Left ventricle myocardium inferior (tissue), 1 donor: ENCODE measurements around the gene TRAFD1. TPM values are rescaled to one million over a fixed set of nuclear protein-coding genes. Genes with fewer than 3 reads are reported as not detected.
A peak's percentile ranks its signal among the peaks of the same experiment; 100 is the strongest.

Source experiments
- DNase-seq: peaks from one replicate; pipeline ENCODE4 v3.0.0-alpha.2; 2020
- H3K27ac ChIP-seq: fragments of 200-600 bp; replicated peaks from 2 replicates; pipeline ENCODE4 v1.8.0; 2021
- H3K27me3 ChIP-seq: fragments of 200-600 bp; 2 replicates; pipeline ENCODE4 v1.8.0; 2021; ENCODE audit warnings: low read depth
- H3K36me3 ChIP-seq: fragments of 200-600 bp; 2 replicates; pipeline ENCODE4 v1.8.0; 2021
- H3K4me1 ChIP-seq: fragments of 200-600 bp; 2 replicates; pipeline ENCODE4 v1.8.0; 2021
- H3K4me3 ChIP-seq: fragments of 200-600 bp; 2 replicates; pipeline ENCODE4 v1.8.0; 2021; ENCODE audit warnings: mild to moderate bottlenecking, moderate library complexity
- H3K9me3 ChIP-seq: fragments of 200-600 bp; replicated peaks from 2 replicates; pipeline ENCODE4 v1.8.0; 2021
- CTCF ChIP-seq: fragments of 200-600 bp; IDR thresholded peaks from 2 replicates; pipeline ENCODE4 v1.8.0; 2021; ENCODE audit warnings: antibody characterized with exemption, mild to moderate bottlenecking, borderline replicate concordance
- intact Hi-C: fragments of 100-400 bp; cut with micrococcal nuclease; formaldehyde crosslinking; loops from one replicate; pipeline ENCODE4 v1.11.0; 2022
- total RNA-seq: library from RNA; stranded (reverse); fragmentation: NEBNext Ultra II Directional; extraction: Animal tissue kit (Norgen Biotek cat#: 25700); gene quantifications from one replicate; pipeline ENCODE4 v1.2.1, GENCODE V29; 2021
- donor health status: DM: no; HTN: yes; CAD: no; lungs with severe emphysema.

Gene TRAFD1
- total RNA-seq, 1 donor from 2014 or later, result 19.8 TPM

- DNase-seq, result no peak
- H3K36me3 ChIP-seq, result peaks cover 24% of the 10 kb centered on the region
These were observed 6.3 kb downstream of the TRAFD1 start for GRCh38 chr12:112131686-112132085.

GRCh38 chr12:112133418-112133817 is 8.1 kb downstream of the TRAFD1 start:
- H3K36me3 ChIP-seq, result peaks cover 41% of the 10 kb centered on the region
- DNase-seq, result no peak
- H3K27me3 ChIP-seq, result no peaks in the 10 kb centered on the region
- no peak overlapping the region for H3K27ac ChIP-seq
- no peak for TF ChIP-seq CTCF
- H3K4me1 ChIP-seq, result peaks cover 51% of the 10 kb centered on the region
- no peak overlapping the region for H3K4me3 ChIP-seq
- intact Hi-C loops, result no loop called here
- no peaks in the 10 kb centered on the region for H3K9me3 ChIP-seq

More at GRCh38 chr12:112131686-112132085, 6.3 kb downstream of the TRAFD1 start:
- Histone ChIP-seq H3K4me1 (peaks cover 68% of the 10 kb centered on the region), H3K27me3 (no peaks in the 10 kb centered on the region), H3K27ac (peak overlapping the region; percentile 66), H3K4me3 (no peak overlapping the region), H3K9me3 (no peaks in the 10 kb centered on the region)
- no peak for TF ChIP-seq CTCF
- intact Hi-C loops, result no loop called here

GRCh38 chr12:112134731-112135130 is 9.4 kb downstream of the TRAFD1 start:
- intact Hi-C loops, result no loop called here
- no peak for DNase-seq
- Histone ChIP-seq H3K36me3 (peaks cover 54% of the 10 kb centered on the region), H3K9me3 (no peaks in the 10 kb centered on the region), H3K27ac (no peak overlapping the region), H3K4me1 (peaks cover 38% of the 10 kb centered on the region), H3K27me3 (no peaks in the 10 kb centered on the region), H3K4me3 (no peak overlapping the region)
- no peak for TF ChIP-seq CTCF

- no peak for TF ChIP-seq CTCF
These were observed 15.4 kb downstream of the TRAFD1 start for GRCh38 chr12:112140728-112141127.

GRCh38 chr12:112146123-112146522 is 20.8 kb downstream of the TRAFD1 start:
- H3K27ac ChIP-seq, result no peak overlapping the region
- intact Hi-C loops, result no loop called here

More at GRCh38 chr12:112140728-112141127, 15.4 kb downstream of the TRAFD1 start:
- intact Hi-C loops, result no loop called here
- Histone ChIP-seq H3K36me3 (peaks cover 100% of the 10 kb centered on the region), H3K4me1 (no peaks in the 10 kb centered on the region), H3K9me3 (no peaks in the 10 kb centered on the region), H3K4me3 (no peak overlapping the region), H3K27ac (no peak overlapping the region), H3K27me3 (no peaks in the 10 kb centered on the region)
- no peak for DNase-seq

More at GRCh38 chr12:112146123-112146522, 20.8 kb downstream of the TRAFD1 start:
- Histone ChIP-seq H3K36me3 (peaks cover 97% of the 10 kb centered on the region), H3K4me3 (no peak overlapping the region), H3K4me1 (no peaks in the 10 kb centered on the region), H3K9me3 (no peaks in the 10 kb centered on the region), H3K27me3 (no peaks in the 10 kb centered on the region)
- no peak for DNase-seq
- TF ChIP-seq CTCF, result no peak
